ENCODE measurements around the gene F9.

The F9 gene

DNA sequence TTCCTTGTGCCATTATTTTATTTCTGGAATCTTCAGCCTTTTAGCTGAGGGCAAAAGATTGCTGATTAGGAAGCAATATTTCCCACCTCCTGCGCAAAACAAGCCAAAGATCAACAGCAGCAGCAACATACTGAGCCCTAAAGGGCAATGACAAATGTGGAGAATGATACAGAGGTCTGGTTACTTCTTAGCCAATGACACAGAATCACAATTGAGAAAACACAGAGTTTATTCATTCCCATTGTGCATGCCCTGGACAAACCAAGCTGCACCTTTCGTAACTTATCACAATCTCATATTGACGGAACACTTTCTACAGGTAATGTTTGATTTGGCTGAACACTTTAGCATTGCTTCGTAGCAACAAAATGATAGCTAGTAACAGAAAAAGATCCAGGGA is 13.4 kb downstream of the F9 start:
- DNase-seq (ENCODE audit: low read depth) = no peak
- Histone ChIP-seq H3K36me3 (ENCODE audit: control insufficient read depth, insufficient read depth, low read length, severe bottlenecking) (no peaks in the 10 kb centered on the region), H3K9me3 (ENCODE audit: control insufficient read depth, low read length) (no peaks in the 10 kb centered on the region), H3K4me1 (ENCODE audit: control insufficient read depth, insufficient read depth, low read length) (no peaks in the 10 kb centered on the region), H3K9ac (ENCODE audit: low read length) (no peak overlapping the region), H3K27me3 (replicated peaks; ENCODE audit: control insufficient read depth, insufficient read depth, low read length) (no peaks in the 10 kb centered on the region), H3K4me3 (ENCODE audit: low read length) (no peak overlapping the region)

DNA sequence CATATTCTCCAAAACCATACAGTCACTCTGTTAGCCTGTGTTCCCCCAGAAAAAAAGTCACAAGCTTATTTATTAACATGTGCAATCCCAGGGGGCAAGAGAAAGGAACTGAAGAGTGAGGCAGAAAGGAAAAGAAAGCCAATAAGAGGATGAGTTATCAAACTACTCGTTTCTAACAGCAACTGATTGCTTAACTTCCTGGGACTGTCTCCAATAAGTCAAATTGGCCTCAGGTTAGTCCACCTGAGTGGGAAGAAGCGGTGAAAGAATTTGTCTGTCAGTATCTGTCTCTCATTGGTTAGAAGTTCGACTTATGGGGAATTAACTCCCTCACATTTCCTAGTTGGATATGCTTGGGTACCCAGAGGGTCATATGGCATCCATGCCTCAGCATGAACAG is 14.1 kb downstream of the F9 start:
- Histone ChIP-seq H3K4me1 (ENCODE audit: control insufficient read depth, insufficient read depth, low read length) (no peaks in the 10 kb centered on the region), H3K27me3 (replicated peaks; ENCODE audit: control insufficient read depth, insufficient read depth, low read length) (no peaks in the 10 kb centered on the region), H3K4me3 (ENCODE audit: low read length) (no peak overlapping the region), H3K9me3 (ENCODE audit: control insufficient read depth, low read length) (no peaks in the 10 kb centered on the region), H3K9ac (ENCODE audit: low read length) (no peak overlapping the region), H3K36me3 (ENCODE audit: control insufficient read depth, insufficient read depth, low read length, severe bottlenecking) (no peaks in the 10 kb centered on the region)
- DNase-seq (ENCODE audit: low read depth) = no peak

DNA sequence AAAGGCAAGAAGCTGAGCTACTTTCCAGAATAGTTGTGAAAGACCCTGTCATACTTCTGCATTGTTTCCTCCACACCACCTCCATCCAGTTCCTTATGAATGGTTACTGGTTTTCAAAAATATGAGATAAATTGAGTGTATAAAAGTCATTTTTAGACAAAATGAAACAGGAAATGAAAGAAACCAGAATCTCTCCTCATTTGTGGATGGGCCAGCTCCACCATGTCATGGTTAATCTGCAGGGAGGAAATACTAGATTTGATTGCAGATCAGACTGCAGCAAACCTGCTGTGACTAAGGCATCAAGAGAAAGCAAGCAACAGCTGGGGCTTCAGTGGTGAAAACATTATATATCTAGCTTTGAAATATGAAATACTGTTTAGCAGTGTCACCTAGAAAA is 23.8 kb downstream of the F9 start:
- peaks cover 31% of the 10 kb centered on the region for H3K27me3 ChIP-seq (replicated peaks; ENCODE audit: control insufficient read depth, insufficient read depth, low read length)
- no peak for DNase-seq (ENCODE audit: low read depth)
- no peak overlapping the region for H3K4me3 ChIP-seq (ENCODE audit: low read length)
- H3K9ac ChIP-seq (ENCODE audit: low read length) = no peak overlapping the region
- H3K9me3 ChIP-seq (ENCODE audit: control insufficient read depth, low read length) = peaks cover 4% of the 10 kb centered on the region
- no peaks in the 10 kb centered on the region for H3K4me1 ChIP-seq (ENCODE audit: control insufficient read depth, insufficient read depth, low read length)
- H3K36me3 ChIP-seq (ENCODE audit: control insufficient read depth, insufficient read depth, low read length, severe bottlenecking) = no peaks in the 10 kb centered on the region

DNA sequence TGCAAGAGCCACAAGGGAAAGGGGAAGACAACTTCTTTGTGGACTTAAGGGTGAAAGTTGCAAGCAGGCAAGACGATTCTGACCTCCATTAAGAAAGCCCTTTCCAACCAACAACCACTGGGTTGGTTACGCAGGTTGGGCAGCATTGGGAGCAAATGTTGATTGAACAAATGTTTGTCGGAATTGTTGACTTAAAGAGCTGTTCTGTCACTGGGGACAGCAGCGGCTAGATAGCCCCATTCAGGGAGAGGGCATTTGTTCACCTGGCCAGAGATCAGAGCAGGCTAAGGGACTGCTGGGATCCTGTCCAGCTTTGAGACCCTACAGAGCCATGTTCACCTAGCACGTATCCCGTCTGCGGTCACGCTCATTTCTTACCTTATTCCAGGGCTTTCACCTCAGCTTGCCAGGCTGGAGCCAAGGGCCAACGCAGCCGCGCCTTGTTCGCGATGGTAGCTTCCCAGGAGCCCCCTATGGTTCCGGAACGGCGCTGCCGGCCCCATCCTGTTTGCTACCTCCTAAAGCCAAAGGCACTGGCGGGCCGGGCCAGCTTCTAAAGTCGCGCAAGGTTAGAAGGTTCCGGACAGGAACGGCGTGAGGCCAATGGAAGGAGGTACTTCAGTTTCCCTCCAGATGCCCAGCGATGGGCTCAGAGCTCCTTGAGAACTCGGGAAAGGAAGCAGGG is 24.6 kb downstream of the F9 start:
- H3K9me3 ChIP-seq (ENCODE audit: control insufficient read depth, low read length) = peaks cover 4% of the 10 kb centered on the region
- H3K27me3 ChIP-seq (replicated peaks; ENCODE audit: control insufficient read depth, insufficient read depth, low read length) = peaks cover 31% of the 10 kb centered on the region
- H3K9ac ChIP-seq (ENCODE audit: low read length) = no peak overlapping the region
- H3K4me1 ChIP-seq (ENCODE audit: control insufficient read depth, insufficient read depth, low read length) = no peaks in the 10 kb centered on the region
- no peak for DNase-seq (ENCODE audit: low read depth)
- H3K4me3 ChIP-seq (ENCODE audit: low read length) = no peak overlapping the region
- H3K36me3 ChIP-seq (ENCODE audit: control insufficient read depth, insufficient read depth, low read length, severe bottlenecking) = no peaks in the 10 kb centered on the region

DNA sequence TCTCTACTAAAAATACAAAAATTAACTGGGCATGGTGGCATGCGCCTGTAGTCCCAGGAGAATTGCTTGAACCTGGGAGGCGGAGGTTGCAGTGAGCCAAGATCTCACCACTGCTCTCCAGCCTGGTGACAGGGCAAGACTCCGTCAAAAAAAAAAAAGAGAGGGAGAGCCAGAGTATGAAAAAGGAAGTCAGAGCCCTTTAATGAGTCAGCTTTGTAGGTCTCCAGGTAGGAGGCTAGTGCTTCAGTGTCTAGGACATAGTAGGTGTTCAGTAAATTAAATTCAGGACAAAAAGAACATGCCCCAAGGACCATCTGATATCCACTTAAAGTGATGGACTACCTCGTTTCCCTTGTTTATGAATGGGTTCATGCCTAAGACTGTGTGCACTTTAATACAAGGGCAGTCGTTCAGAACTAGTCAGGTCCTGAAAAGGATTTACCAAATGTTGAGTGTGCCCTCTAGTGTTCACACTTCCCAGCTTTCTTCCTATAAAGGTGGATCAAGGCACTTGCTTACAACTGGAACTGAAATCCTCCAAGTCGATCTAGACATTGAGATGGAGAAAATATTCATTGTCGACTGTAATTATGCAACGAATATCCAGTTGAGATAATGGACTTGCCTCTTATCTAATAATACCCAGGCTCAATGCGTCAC is 29.0 kb downstream of the F9 start:
- no peak overlapping the region for H3K9ac ChIP-seq (ENCODE audit: low read length)
- no peaks in the 10 kb centered on the region for H3K9me3 ChIP-seq (ENCODE audit: control insufficient read depth, low read length)
- H3K36me3 ChIP-seq (ENCODE audit: control insufficient read depth, insufficient read depth, low read length, severe bottlenecking) = no peaks in the 10 kb centered on the region
- H3K27me3 ChIP-seq (replicated peaks; ENCODE audit: control insufficient read depth, insufficient read depth, low read length) = peaks cover 26% of the 10 kb centered on the region
- DNase-seq (ENCODE audit: low read depth) = peak; percentile 31
- H3K4me3 ChIP-seq (ENCODE audit: low read length) = no peak overlapping the region
- no peaks in the 10 kb centered on the region for H3K4me1 ChIP-seq (ENCODE audit: control insufficient read depth, insufficient read depth, low read length)

DNA sequence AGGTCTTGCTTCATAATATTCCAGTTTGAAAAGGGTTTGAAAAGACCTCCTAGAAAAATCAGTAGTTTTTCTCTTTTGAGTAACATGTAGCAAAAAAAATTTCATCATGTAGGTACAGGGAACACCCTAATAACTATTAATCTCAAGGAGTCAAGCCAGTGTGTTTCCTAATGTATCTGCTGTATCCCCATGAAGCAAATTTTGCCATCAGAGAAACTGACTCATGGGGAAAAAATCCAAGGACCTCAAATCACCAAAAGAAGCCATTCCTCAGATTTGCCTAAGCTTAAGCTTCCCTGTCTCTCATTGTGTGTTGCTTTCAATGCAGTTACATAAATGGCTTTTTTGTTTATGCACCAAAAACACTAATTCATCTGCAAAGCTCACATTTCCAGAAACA is 29.7 kb downstream of the F9 start:
- DNase-seq (ENCODE audit: low read depth) = no peak
- Histone ChIP-seq H3K4me1 (ENCODE audit: control insufficient read depth, insufficient read depth, low read length) (no peaks in the 10 kb centered on the region), H3K9ac (ENCODE audit: low read length) (no peak overlapping the region), H3K4me3 (ENCODE audit: low read length) (no peak overlapping the region), H3K9me3 (ENCODE audit: control insufficient read depth, low read length) (no peaks in the 10 kb centered on the region), H3K27me3 (replicated peaks; ENCODE audit: control insufficient read depth, insufficient read depth, low read length) (peaks cover 22% of the 10 kb centered on the region), H3K36me3 (ENCODE audit: control insufficient read depth, insufficient read depth, low read length, severe bottlenecking) (no peaks in the 10 kb centered on the region)

DNA sequence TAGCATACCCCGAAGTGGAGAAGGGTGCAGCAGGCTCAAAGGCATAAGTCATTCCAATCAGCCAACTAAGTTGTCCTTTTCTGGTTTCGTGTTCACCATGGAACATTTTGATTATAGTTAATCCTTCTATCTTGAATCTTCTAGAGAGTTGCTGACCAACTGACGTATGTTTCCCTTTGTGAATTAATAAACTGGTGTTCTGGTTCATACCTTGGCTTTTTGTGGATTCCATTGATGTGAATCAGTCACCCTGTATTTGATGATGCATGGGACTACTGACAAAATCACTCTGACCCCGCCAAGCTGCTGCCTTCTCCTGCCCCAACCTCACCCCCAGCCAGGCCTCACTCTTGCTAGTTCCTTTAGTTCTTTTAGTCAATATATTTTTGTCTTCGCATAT is 32.7 kb downstream of the F9 start:
- Histone ChIP-seq H3K9me3 (ENCODE audit: control insufficient read depth, low read length) (no peaks in the 10 kb centered on the region), H3K27me3 (replicated peaks; ENCODE audit: control insufficient read depth, insufficient read depth, low read length) (peaks cover 6% of the 10 kb centered on the region), H3K4me3 (ENCODE audit: low read length) (no peak overlapping the region), H3K4me1 (ENCODE audit: control insufficient read depth, insufficient read depth, low read length) (no peaks in the 10 kb centered on the region), H3K9ac (ENCODE audit: low read length) (no peak overlapping the region), H3K36me3 (ENCODE audit: control insufficient read depth, insufficient read depth, low read length, severe bottlenecking) (no peaks in the 10 kb centered on the region)
- no peak for DNase-seq (ENCODE audit: low read depth)

DNA sequence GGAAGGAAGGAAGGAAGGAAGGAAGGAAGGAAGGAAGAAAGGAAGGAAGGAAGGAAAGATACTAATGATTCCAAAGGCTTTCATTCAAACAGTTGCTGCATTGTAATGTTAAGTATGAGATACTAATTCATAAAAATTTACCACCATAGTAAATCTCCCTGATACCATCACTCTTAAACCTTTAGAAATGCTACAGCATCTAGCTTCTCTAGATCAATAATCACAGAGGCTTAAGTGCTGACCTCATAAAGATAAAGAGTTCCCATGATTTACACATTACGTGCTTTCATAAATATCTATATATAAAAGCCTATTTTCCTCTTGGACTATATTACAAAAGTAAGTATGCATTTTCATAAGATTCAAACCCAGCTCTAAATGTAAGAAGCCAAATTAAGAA is 36.4 kb downstream of the F9 start:
- H3K9ac ChIP-seq (ENCODE audit: low read length) = no peak overlapping the region

DNA sequence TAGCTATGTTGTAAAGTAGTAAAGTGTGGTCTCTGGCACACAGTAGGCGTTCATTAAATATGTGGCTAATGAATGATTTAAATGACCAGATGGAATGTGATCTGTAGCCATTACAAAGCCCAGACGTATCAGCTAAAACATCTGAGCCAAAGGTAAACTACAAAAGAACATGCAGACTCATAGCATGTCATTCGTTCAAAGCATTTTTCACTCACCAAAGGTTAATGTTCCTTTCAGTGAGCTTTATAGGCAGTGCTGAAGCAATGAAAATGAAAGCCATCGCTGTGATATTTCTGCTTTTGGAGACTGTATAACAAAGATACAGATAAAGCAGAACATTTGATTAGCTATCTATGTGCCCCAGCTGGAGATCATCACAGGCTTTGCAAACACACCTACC is 50.5 kb downstream of the F9 start:
- peaks cover 7% of the 10 kb centered on the region for H3K4me1 ChIP-seq (ENCODE audit: control insufficient read depth, insufficient read depth, low read length)
- H3K4me3 ChIP-seq (ENCODE audit: low read length) = no peak overlapping the region
- H3K9ac ChIP-seq (ENCODE audit: low read length) = no peak overlapping the region
- no peaks in the 10 kb centered on the region for H3K36me3 ChIP-seq (ENCODE audit: control insufficient read depth, insufficient read depth, low read length, severe bottlenecking)
- DNase-seq (ENCODE audit: low read depth) = no peak
- H3K9me3 ChIP-seq (ENCODE audit: control insufficient read depth, low read length) = no peaks in the 10 kb centered on the region
- H3K27me3 ChIP-seq (replicated peaks; ENCODE audit: control insufficient read depth, insufficient read depth, low read length) = peaks cover 18% of the 10 kb centered on the region

More for the DNA sequence above, 36.4 kb downstream of the F9 start:
- H3K27me3 ChIP-seq (replicated peaks; ENCODE audit: control insufficient read depth, insufficient read depth, low read length) = peaks cover 3% of the 10 kb centered on the region
- DNase-seq (ENCODE audit: low read depth) = no peak
- no peaks in the 10 kb centered on the region for H3K4me1 ChIP-seq (ENCODE audit: control insufficient read depth, insufficient read depth, low read length)
- H3K4me3 ChIP-seq (ENCODE audit: low read length) = no peak overlapping the region
- no peaks in the 10 kb centered on the region for H3K9me3 ChIP-seq (ENCODE audit: control insufficient read depth, low read length)
- H3K36me3 ChIP-seq (ENCODE audit: control insufficient read depth, insufficient read depth, low read length, severe bottlenecking) = no peaks in the 10 kb centered on the region

DNA sequence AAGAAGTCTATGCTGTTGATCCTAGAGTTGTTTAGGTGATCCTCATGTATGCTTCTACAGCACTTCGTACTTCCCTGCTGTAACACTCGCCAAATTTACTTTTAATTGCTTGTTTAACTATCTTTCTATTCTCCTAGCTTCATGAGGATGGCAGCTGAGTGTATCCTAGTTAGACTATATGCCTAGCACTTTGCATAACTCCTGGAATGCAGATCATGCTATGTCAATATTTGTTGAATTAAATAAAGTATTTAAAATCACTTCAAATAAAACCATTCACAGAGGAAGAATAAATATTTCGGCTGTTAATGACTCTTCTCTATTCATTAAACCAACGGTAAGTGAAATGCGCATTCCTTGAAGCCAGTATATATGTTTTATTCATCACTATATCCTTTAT is 55.1 kb downstream of the F9 start:
- no peak for DNase-seq (ENCODE audit: low read depth)
- no peaks in the 10 kb centered on the region for H3K36me3 ChIP-seq (ENCODE audit: control insufficient read depth, insufficient read depth, low read length, severe bottlenecking)
- H3K4me3 ChIP-seq (ENCODE audit: low read length) = no peak overlapping the region
- H3K27me3 ChIP-seq (replicated peaks; ENCODE audit: control insufficient read depth, insufficient read depth, low read length) = peaks cover 18% of the 10 kb centered on the region
- H3K4me1 ChIP-seq (ENCODE audit: control insufficient read depth, insufficient read depth, low read length) = peaks cover 7% of the 10 kb centered on the region
- H3K9ac ChIP-seq (ENCODE audit: low read length) = no peak overlapping the region
- no peaks in the 10 kb centered on the region for H3K9me3 ChIP-seq (ENCODE audit: control insufficient read depth, low read length)

DNA sequence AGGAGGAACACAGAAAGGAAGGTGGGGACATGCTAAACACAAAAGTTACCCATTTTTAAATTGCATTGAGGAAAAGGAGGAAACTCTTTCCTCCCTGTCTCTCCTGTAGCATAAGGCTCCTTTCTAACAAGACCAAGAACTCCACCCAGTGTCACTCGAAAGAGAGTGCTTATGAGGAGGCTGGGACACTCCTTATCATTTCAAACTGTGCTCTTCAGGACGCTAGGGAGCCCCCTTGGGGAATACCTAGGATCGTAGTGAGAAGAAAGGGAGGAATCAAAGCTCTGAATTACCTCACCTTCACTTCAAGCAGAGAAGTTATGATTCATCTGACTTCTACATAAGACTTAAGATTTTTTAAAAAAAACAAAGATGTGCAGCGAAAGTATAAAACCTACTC is 65.5 kb downstream of the F9 start:
- H3K9ac ChIP-seq (ENCODE audit: low read length) = no peak overlapping the region
- H3K4me3 ChIP-seq (ENCODE audit: low read length) = no peak overlapping the region
- H3K4me1 ChIP-seq (ENCODE audit: control insufficient read depth, insufficient read depth, low read length) = no peaks in the 10 kb centered on the region
- no peaks in the 10 kb centered on the region for H3K9me3 ChIP-seq (ENCODE audit: control insufficient read depth, low read length)
- no peaks in the 10 kb centered on the region for H3K36me3 ChIP-seq (ENCODE audit: control insufficient read depth, insufficient read depth, low read length, severe bottlenecking)
- no peak for DNase-seq (ENCODE audit: low read depth)
- no peaks in the 10 kb centered on the region for H3K27me3 ChIP-seq (replicated peaks; ENCODE audit: control insufficient read depth, insufficient read depth, low read length)

DNA sequence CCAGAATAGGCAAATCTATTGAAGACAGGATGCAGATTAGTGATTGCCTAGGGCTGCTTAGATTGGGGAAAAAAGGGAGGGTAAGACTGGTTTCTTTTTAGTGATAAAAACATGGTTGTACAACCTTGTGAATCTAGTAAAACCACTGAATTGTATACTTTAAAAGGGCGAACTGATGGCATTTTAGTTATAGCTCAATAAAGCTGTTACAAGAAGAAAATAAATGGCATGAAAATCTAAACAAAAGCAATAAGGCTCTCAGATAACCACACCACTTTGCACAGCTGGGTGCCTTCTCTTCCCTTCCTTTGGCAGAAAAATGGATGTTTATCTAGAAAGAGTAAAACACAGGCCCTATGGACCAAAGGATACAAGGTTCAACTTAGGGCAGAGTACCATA is 69.6 kb downstream of the F9 start:
- Histone ChIP-seq H3K9ac (ENCODE audit: low read length) (no peak overlapping the region), H3K4me1 (ENCODE audit: control insufficient read depth, insufficient read depth, low read length) (no peaks in the 10 kb centered on the region), H3K36me3 (ENCODE audit: control insufficient read depth, insufficient read depth, low read length, severe bottlenecking) (no peaks in the 10 kb centered on the region), H3K9me3 (ENCODE audit: control insufficient read depth, low read length) (peaks cover 8% of the 10 kb centered on the region), H3K27me3 (replicated peaks; ENCODE audit: control insufficient read depth, insufficient read depth, low read length) (no peaks in the 10 kb centered on the region), H3K4me3 (ENCODE audit: low read length) (no peak overlapping the region)
- no peak for DNase-seq (ENCODE audit: low read depth)
